Gastrocnemius medialis (tissue), 4 donors: Measurements from ENCODE around the gene MYLIP. TPM values are rescaled to one million over a fixed set of nuclear protein-coding genes. Genes with fewer than 3 reads are reported as not detected.

Source experiments
- ATAC-seq, 2 donors: fragments of 150-250 bp; one replicate each; pipeline ENCODE4 v1.9.1; 2016
- DNase-seq, 2 donors: peaks; one replicate each; pipeline ENCODE4 v3.0.0-alpha.2; 2019
- H3K27ac ChIP-seq, 4 donors: fragments of 200-600 bp; sonication (generic); 1 replicate in 1 of 4; 2 replicates in 3 of 4; pipeline ENCODE4 v1.5.1; 2016 to 2018; ENCODE audit warnings: mild to moderate bottlenecking in 2 of 4, moderate library complexity in 1 of 4
- H3K27me3 ChIP-seq, 3 donors: fragments of 200-600 bp; sonication (generic) in 2 of 3; 1 replicate in 1 of 3; 2 replicates in 2 of 3; pipeline versions ENCODE4 v1.5.1 to v1.6.0; 2016 to 2019; ENCODE audit warnings: mild to moderate bottlenecking in 1 of 3, moderate library complexity in 1 of 3
- H3K36me3 ChIP-seq, 2 donors: fragments of 200-600 bp; sonication (generic) in 1 of 2; one replicate each; pipeline ENCODE4 v1.5.1; 2017 to 2018
- H3K4me1 ChIP-seq, 2 donors: fragments of 200-600 bp; sonication (generic) in 1 of 2; one replicate each; pipeline ENCODE4 v1.5.1; 2016 to 2017; ENCODE audit warnings: mild to moderate bottlenecking in 2 of 2
- H3K4me3 ChIP-seq, 4 donors: fragments of 200-600 bp; sonication (generic) in 3 of 4; 1 replicate in 1 of 4; 2 replicates in 3 of 4; pipeline ENCODE4 v1.5.1; 2016 to 2019; ENCODE audit warnings: mild to moderate bottlenecking in 2 of 4
- H3K9me3 ChIP-seq, 3 donors: fragments of 200-600 bp; sonication (generic) in 2 of 3; 1 replicate in 1 of 3; 2 replicates in 2 of 3; pipeline ENCODE4 v1.5.1; 2016 to 2019
- POLR2A ChIP-seq, 2 donors: fragments of 450-650 bp; IDR thresholded peaks; one replicate each; pipeline ENCODE4 v1.6.1; 2017; ENCODE audit warnings: antibody characterized with exemption in 2 of 2, mild to moderate bottlenecking in 2 of 2, moderate library complexity in 2 of 2
- in situ Hi-C, 4 donors: fragments of 200-750 bp; cut with MboI; loops; one replicate each; pipeline versions ENCODE4 v1.15.0 to v1.8.0; 2017; ENCODE audit warnings: low sequenced_read_pairs in 4 of 4
- intact Hi-C: fragments of 100-400 bp; cut with DNase I; formaldehyde crosslinking; loops from one replicate; pipeline ENCODE4 v1.15.1; 2023; ENCODE audit warnings: low total_unique reads
- total RNA-seq, 4 donors: library from RNA; depleted of rRNA; stranded (reverse); fragments of >200 nt; gene quantifications; one replicate each; pipeline versions ENCODE4 v1.1.0 to v1.2.3, GENCODE V29; 2016
- TF ChIP-seq, protein P1 (sequence below), 5 experiments: fragments of 450-650 bp in 3 of 5; fragments of 200-600 bp in 2 of 5; sonication (generic) in 2 of 5; IDR thresholded peaks in 4 of 5; conservative IDR thresholded peaks in 1 of 5; 1 replicate in 4 of 5; 2 replicates in 1 of 5; pipeline ENCODE4 v1.5.1; 2016 to 2019; ENCODE audit warnings: antibody characterized with exemption in 5 of 5, mild to moderate bottlenecking in 3 of 5, moderate library complexity in 3 of 5

Gene MYLIP
- total RNA-seq, 4 donors from 2014 or later = 8.9 to 28.6 (median 18.3) TPM

DNA sequence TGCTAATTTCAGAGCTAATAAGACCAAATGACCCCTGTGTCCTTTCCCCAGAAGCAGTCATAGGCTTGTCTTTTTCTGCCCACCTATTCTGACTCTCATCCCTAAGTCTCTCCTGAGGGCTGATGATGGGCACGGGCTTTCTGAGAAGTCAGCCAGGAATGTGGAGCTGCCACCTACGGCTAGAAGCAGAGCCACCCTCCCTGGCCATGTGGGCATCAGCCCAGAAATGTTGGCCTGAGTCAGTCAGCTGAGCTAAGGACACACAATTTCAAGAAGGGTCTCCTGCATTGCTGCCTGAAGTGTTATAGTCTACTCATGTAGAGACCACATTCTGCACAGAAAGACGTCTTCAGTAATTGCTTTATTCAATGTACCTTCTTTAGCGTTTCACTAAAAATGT, 17.1 kb downstream of the MYLIP start:
- DNase-seq (peak in 1 of 2 donors; percentile 52), ATAC-seq (peak in 1 of 2 donors; percentile 41)
- no peak for TF ChIP-seq POLR2A (IDR thresholded peaks at IDR 0.05)
- TF ChIP-seq, protein P1, sequence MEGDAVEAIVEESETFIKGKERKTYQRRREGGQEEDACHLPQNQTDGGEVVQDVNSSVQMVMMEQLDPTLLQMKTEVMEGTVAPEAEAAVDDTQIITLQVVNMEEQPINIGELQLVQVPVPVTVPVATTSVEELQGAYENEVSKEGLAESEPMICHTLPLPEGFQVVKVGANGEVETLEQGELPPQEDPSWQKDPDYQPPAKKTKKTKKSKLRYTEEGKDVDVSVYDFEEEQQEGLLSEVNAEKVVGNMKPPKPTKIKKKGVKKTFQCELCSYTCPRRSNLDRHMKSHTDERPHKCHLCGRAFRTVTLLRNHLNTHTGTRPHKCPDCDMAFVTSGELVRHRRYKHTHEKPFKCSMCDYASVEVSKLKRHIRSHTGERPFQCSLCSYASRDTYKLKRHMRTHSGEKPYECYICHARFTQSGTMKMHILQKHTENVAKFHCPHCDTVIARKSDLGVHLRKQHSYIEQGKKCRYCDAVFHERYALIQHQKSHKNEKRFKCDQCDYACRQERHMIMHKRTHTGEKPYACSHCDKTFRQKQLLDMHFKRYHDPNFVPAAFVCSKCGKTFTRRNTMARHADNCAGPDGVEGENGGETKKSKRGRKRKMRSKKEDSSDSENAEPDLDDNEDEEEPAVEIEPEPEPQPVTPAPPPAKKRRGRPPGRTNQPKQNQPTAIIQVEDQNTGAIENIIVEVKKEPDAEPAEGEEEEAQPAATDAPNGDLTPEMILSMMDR (IDR thresholded peaks at IDR 0.05 in 4 of 5, conservative IDR thresholded peaks at IDR 0.05 in 1 of 5) = no peak
- Histone ChIP-seq H3K27me3 (no peaks in the 10 kb centered on the region), H3K9me3 (no peaks in the 10 kb centered on the region), H3K36me3 (peaks cover 0 to 64% of the 10 kb centered on the region in 2 donors), H3K4me3 (no peak overlapping the region), H3K4me1 (peaks cover 56 to 68% of the 10 kb centered on the region in 2 donors), H3K27ac (peak overlapping the region; percentile 53 to 100 (median 67))
- intact Hi-C loops (no loop called here), in situ Hi-C loops (no loop called here)

DNA sequence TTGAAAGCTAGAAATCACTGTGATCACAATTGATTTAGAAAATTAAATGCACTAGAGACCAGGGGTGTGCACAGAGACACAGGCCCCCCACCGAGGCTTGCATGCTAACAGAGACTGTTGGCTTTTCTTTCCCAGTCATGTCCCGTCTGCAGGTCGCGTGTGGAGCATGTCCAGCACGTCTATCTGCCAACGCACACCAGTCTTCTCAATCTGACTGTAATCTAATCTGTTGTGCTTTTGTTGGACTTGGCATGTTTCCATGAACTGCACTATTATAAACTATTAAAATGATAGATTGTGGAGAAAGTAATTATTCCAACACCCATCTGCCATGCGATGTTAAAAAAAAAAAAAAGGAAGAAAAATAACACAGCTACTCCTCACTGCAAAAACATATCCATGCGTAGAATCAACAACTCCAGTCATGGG, 17.7 kb downstream of the MYLIP start:
- intact Hi-C loops (no loop called here), in situ Hi-C loops (no loop called here)
- TF ChIP-seq, protein P1 (IDR thresholded peaks at IDR 0.05 in 4 of 5, conservative IDR thresholded peaks at IDR 0.05 in 1 of 5) = no peak
- no peak for TF ChIP-seq POLR2A (IDR thresholded peaks at IDR 0.05)
- H3K36me3 ChIP-seq = peaks cover 0 to 62% of the 10 kb centered on the region in 2 donors
- H3K4me1 ChIP-seq = peaks cover 50 to 63% of the 10 kb centered on the region in 2 donors
- peak overlapping the region; percentile 53 to 100 (median 67) for H3K27ac ChIP-seq
- H3K4me3 ChIP-seq = no peak overlapping the region
- H3K9me3 ChIP-seq = no peaks in the 10 kb centered on the region
- DNase-seq (peak; percentile 58 to 60), ATAC-seq (peak; percentile 69 to 91)
- H3K27me3 ChIP-seq = no peaks in the 10 kb centered on the region

DNA sequence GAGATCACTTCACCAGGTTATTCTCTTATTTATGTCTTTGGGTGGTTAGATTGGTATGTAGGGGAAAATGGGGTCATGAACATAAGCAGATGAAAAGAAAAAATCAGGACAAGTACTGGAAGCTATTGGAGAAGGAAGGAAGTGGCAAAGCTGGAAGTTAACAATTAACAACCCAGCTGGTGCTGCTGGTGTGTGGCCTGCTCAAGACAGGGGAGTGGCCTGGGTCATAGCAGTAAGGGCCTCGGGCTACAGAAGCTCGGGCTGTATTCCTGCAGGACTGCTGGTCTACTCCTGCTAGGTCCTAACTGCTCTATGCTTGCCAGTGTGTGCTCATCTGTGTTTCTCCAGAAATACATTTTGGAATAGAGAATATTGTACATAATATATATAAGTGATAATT, 19.6 kb downstream of the MYLIP start:
- no peak overlapping the region for H3K4me3 ChIP-seq
- H3K4me1 ChIP-seq = peaks cover 35 to 45% of the 10 kb centered on the region in 2 donors
- intact Hi-C loops = no loop called here
- H3K9me3 ChIP-seq = no peaks in the 10 kb centered on the region
- H3K36me3 ChIP-seq = peaks cover 0 to 43% of the 10 kb centered on the region in 2 donors
- H3K27ac ChIP-seq = peak overlapping the region in 3 of 4 donors; percentile 42 to 75 (median 49)
- H3K27me3 ChIP-seq = no peaks in the 10 kb centered on the region
- DNase-seq (no peak), ATAC-seq (no peak)
- in situ Hi-C loops = no loop called here
- TF ChIP-seq POLR2A (IDR thresholded peaks at IDR 0.05) = no peak
- TF ChIP-seq, protein P1 (IDR thresholded peaks at IDR 0.05 in 4 of 5, conservative IDR thresholded peaks at IDR 0.05 in 1 of 5) = no peak

DNA sequence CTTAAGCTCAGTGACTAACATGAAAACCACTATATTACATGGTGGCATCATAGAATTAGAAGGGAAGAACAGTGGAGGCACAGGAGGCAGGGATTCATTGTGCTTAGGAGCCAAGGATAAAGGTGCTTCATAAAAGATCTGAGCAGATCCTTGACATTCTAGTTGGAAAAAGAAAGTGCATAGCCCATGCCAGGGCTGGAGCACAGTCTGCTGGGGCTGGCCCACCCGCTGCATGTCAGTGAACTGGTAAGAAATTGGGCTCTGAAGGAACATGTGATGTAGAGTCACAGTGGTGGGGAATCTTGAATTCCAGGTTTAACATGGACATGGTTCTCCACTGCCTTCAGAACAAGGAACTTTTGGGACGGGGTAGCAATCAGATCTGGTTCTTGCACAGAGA, 20.4 kb downstream of the MYLIP start:
- Histone ChIP-seq H3K9me3 (no peaks in the 10 kb centered on the region), H3K4me1 (peaks cover 33 to 38% of the 10 kb centered on the region in 2 donors), H3K27ac (peak overlapping the region in 1 of 4 donors; percentile 19), H3K4me3 (no peak overlapping the region), H3K36me3 (peaks cover 0 to 36% of the 10 kb centered on the region in 2 donors), H3K27me3 (no peaks in the 10 kb centered on the region)
- in situ Hi-C loops = no loop called here
- intact Hi-C loops = no loop called here
- TF ChIP-seq, protein P1 (IDR thresholded peaks at IDR 0.05 in 4 of 5, conservative IDR thresholded peaks at IDR 0.05 in 1 of 5) = no peak
- no peak for TF ChIP-seq POLR2A (IDR thresholded peaks at IDR 0.05)
- ATAC-seq (no peak), DNase-seq (no peak)

DNA sequence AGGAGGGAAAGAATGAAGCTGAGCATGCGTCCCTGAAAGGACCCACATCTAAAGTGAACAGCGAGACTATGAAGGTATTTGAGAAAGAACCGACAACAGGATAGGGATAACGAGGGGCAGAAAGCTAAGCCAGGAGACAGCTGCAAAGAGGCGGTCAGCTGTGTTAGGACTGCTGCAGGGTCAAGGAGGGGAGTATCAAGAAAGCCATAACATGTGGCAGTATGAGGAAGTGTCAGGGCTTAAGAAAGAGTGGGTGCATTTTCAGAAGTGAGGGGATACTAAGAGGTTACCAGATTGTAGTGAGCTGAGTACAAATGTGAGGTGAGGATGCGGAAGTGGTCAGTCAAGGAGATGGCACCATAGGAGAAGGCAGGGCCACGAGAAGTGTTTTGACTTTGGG, 21.2 kb downstream of the MYLIP start:
- in situ Hi-C loops = no loop called here
- TF ChIP-seq, protein P1 (IDR thresholded peaks at IDR 0.05 in 4 of 5, conservative IDR thresholded peaks at IDR 0.05 in 1 of 5) = no peak
- TF ChIP-seq POLR2A (IDR thresholded peaks at IDR 0.05) = no peak
- ATAC-seq = no peak
- peaks cover 0 to 28% of the 10 kb centered on the region in 2 donors for H3K36me3 ChIP-seq
- no peaks in the 10 kb centered on the region for H3K27me3 ChIP-seq
- peak overlapping the region in 1 of 4 donors; percentile 19 for H3K27ac ChIP-seq
- no peak for DNase-seq
- H3K9me3 ChIP-seq = no peaks in the 10 kb centered on the region
- intact Hi-C loops = no loop called here
- H3K4me3 ChIP-seq = no peak overlapping the region
- H3K4me1 ChIP-seq = peaks cover 30 to 38% of the 10 kb centered on the region in 2 donors
